ENCODE results near the gene TRAPPC2.

Gene TRAPPC2

GRCh38 chrX:13760426-13760825, 26.0 kb upstream of the TRAPPC2 start:
- no peak overlapping the region for H3K4me3 ChIP-seq (replicated peaks; ENCODE audit: low read depth, low read length)
- TF ChIP-seq CTCF (IDR thresholded peaks at IDR 0.05; ENCODE audit: low read depth, low read length, missing control alignments) = no peak
- DNase-seq (ENCODE audit: extremely low read depth, low read depth) = no peak

- DNase-seq (ENCODE audit: extremely low read depth, low read depth) = no peak
- TF ChIP-seq CTCF (IDR thresholded peaks at IDR 0.05; ENCODE audit: low read depth, low read length, missing control alignments) = no peak
- H3K4me3 ChIP-seq (replicated peaks; ENCODE audit: low read depth, low read length) = no peak overlapping the region
Measured at GRCh38 chrX:13759152-13759718, 24.8 kb upstream of the TRAPPC2 start.

GRCh38 chrX:13756381-13756780, 22.0 kb upstream of the TRAPPC2 start:
- DNase-seq (ENCODE audit: extremely low read depth, low read depth) = no peak
- TF ChIP-seq CTCF (IDR thresholded peaks at IDR 0.05; ENCODE audit: low read depth, low read length, missing control alignments) = no peak
- H3K4me3 ChIP-seq (replicated peaks; ENCODE audit: low read depth, low read length) = no peak overlapping the region

GRCh38 chrX:13755254-13755653, 20.8 kb upstream of the TRAPPC2 start:
- TF ChIP-seq CTCF (IDR thresholded peaks at IDR 0.05; ENCODE audit: low read depth, low read length, missing control alignments) = no peak
- DNase-seq (ENCODE audit: extremely low read depth, low read depth) = no peak
- H3K4me3 ChIP-seq (replicated peaks; ENCODE audit: low read depth, low read length) = no peak overlapping the region

- H3K4me3 ChIP-seq (replicated peaks; ENCODE audit: low read depth, low read length) = no peak overlapping the region
- no peak for DNase-seq (ENCODE audit: extremely low read depth, low read depth)
- no peak for TF ChIP-seq CTCF (IDR thresholded peaks at IDR 0.05; ENCODE audit: low read depth, low read length, missing control alignments)
Measured at GRCh38 chrX:13754765-13755164, 20.3 kb upstream of the TRAPPC2 start.

GRCh38 chrX:13752646-13753045, 18.2 kb upstream of the TRAPPC2 start:
- no peak for TF ChIP-seq CTCF (IDR thresholded peaks at IDR 0.05; ENCODE audit: low read depth, low read length, missing control alignments)
- no peak for DNase-seq (ENCODE audit: extremely low read depth, low read depth)
- no peak overlapping the region for H3K4me3 ChIP-seq (replicated peaks; ENCODE audit: low read depth, low read length)

- no peak for TF ChIP-seq CTCF (IDR thresholded peaks at IDR 0.05; ENCODE audit: low read depth, low read length, missing control alignments)
Measured at GRCh38 chrX:13752141-13752540, 17.7 kb upstream of the TRAPPC2 start.

More at GRCh38 chrX:13752141-13752540, 17.7 kb upstream of the TRAPPC2 start:
- no peak overlapping the region for H3K4me3 ChIP-seq (replicated peaks; ENCODE audit: low read depth, low read length)
- no peak for DNase-seq (ENCODE audit: extremely low read depth, low read depth)

Data from HFF-Myc (cell line).